H1 (cell line): ENCODE results near the gene GBF1.

ENCODE experiments used
- BRCA1 ChIP-seq: IDR thresholded peaks from 2 replicates; pipeline ENCODE4 v1.6.1; 2012; ENCODE audit warnings: low read depth, low read length, improper control_type of control experiment
- CBX5 ChIP-seq: fragments of 300-800, 300-1000 bp; sonication (generic); IDR thresholded peaks from 2 replicates; pipeline ENCODE4 v1.7.1; 2016; ENCODE audit warnings: antibody characterized with exemption, low read length, low read depth
- CTCF ChIP-seq, 3 experiments: IDR thresholded peaks; 1 replicate in 2 of 3; 2 replicates in 1 of 3; pipeline versions ENCODE4 v1.5.1 to v1.6.1; 2011; ENCODE audit warnings: low read length in 3 of 3, mild to moderate bottlenecking in 3 of 3, inconsistent platforms in 2 of 3, low read depth in 1 of 3, moderate library complexity in 1 of 3; ENCODE audit not compliant: insufficient read depth in 1 of 3; ENCODE audit errors: control extremely low read depth in 1 of 3
- EZH2 ChIP-seq: fragments of 200-600 bp; sonication (generic); IDR thresholded peaks from 2 replicates; pipeline ENCODE4 v1.7.1; 2012; ENCODE audit warnings: low read depth, mild to moderate bottlenecking, moderate library complexity, low read length, inconsistent platforms; ENCODE audit not compliant: severe bottlenecking
- KDM1A ChIP-seq: fragments of 200-600, 300-600 bp; sonication (generic); IDR thresholded peaks from 2 replicates; pipeline ENCODE4 v1.7.1; 2016; ENCODE audit warnings: mild to moderate bottlenecking, low read length, borderline replicate concordance
- POLR2A ChIP-seq, 2 experiments: IDR thresholded peaks; 1 replicate in 1 of 2; 2 replicates in 1 of 2; pipeline ENCODE4 v1.6.1; 2011; ENCODE audit warnings: low read depth in 2 of 2, low read length in 2 of 2, mild to moderate bottlenecking in 2 of 2; ENCODE audit errors: control extremely low read depth in 1 of 2
- RFX5 ChIP-seq: IDR thresholded peaks from 2 replicates; pipeline ENCODE4 v1.6.1; 2011; ENCODE audit warnings: low read depth, low read length, improper control_type of control experiment, borderline replicate concordance
- RNF2 ChIP-seq: fragments of 200-900, 300-1000 bp; sonication (generic); IDR thresholded peaks from 2 replicates; pipeline ENCODE4 v1.7.1; 2016; ENCODE audit warnings: borderline replicate concordance, low read depth, mild to moderate bottlenecking, antibody characterized with exemption, low read length; ENCODE audit not compliant: poor library complexity, severe bottlenecking; ENCODE audit errors: missing control alignments
- RXRA ChIP-seq: IDR thresholded peaks from 2 replicates; pipeline ENCODE4 v1.6.1; 2011; ENCODE audit warnings: low read depth, mild to moderate bottlenecking, low read length, moderate library complexity; ENCODE audit not compliant: insufficient read depth
- SIX5 ChIP-seq: IDR thresholded peaks from 2 replicates; pipeline ENCODE4 v1.6.1; 2011; ENCODE audit warnings: mild to moderate bottlenecking, low read depth, low read length
- TAF1 ChIP-seq: IDR thresholded peaks from 2 replicates; pipeline ENCODE4 v1.6.1; 2011; ENCODE audit warnings: mild to moderate bottlenecking, low read depth, low read length
- TEAD4 ChIP-seq: IDR thresholded peaks from 2 replicates; pipeline ENCODE4 v1.6.1; 2012; ENCODE audit warnings: low read depth, low read length, inconsistent platforms, mixed read lengths
- YY1 ChIP-seq: IDR thresholded peaks from 2 replicates; pipeline ENCODE4 v1.6.1; 2011; ENCODE audit warnings: low read depth, mild to moderate bottlenecking, low read length
- TF ChIP-seq, protein P1 (sequence below): IDR thresholded peaks from 2 replicates; pipeline ENCODE4 v1.6.1; 2011; ENCODE audit warnings: low read length, improper control_type of control experiment

GRCh38 chr10:102211615-102212299 lies 33.6 kb upstream of the GBF1 start:
- TF ChIP-seq RNF2 (no peak), CBX5 (no peak), TEAD4 (no peak), CTCF (IDR thresholded peaks at IDR 0.05; ENCODE audit: control extremely low read depth in 1 of 3, insufficient read depth in 1 of 3, low read depth in 1 of 3, low read length in 3 of 3) (no peak), RFX5 (no peak), POLR2A (IDR thresholded peaks at IDR 0.05; ENCODE audit: control extremely low read depth in 1 of 2, low read depth in 2 of 2, low read length in 2 of 2) (no peak), EZH2 (no peak), SIX5 (no peak), TAF1 (no peak), RXRA (no peak), KDM1A (no peak), BRCA1 (no peak), YY1 (no peak)
- TF ChIP-seq, protein P1, sequence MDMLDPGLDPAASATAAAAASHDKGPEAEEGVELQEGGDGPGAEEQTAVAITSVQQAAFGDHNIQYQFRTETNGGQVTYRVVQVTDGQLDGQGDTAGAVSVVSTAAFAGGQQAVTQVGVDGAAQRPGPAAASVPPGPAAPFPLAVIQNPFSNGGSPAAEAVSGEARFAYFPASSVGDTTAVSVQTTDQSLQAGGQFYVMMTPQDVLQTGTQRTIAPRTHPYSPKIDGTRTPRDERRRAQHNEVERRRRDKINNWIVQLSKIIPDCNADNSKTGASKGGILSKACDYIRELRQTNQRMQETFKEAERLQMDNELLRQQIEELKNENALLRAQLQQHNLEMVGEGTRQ, result no peak
